ENCODE results near the gene ACSM2A. TPM values are rescaled to one million over a fixed set of nuclear protein-coding genes. Genes with fewer than 3 reads are reported as not detected.
"Not testable (repeated sequence)": the region's sequence is repeated elsewhere in the genome, so short reads cannot be mapped to it uniquely, and the experiment has no call there.

Gene ACSM2A
- total RNA-seq, 1 donor from 2014 or later: not detected

GRCh38 chr16:20411055-20411454 lies 40.3 kb upstream of the ACSM2A start:
- CTCF ChIA-PET: no interaction called here

GRCh38 chr16:20415541-20415940 lies 35.8 kb upstream of the ACSM2A start:
- no peak overlapping the region for H3K4me3 Mint-ChIP-seq
- intact Hi-C loops (cut with micrococcal nuclease): no loop called here
- ChIA-PET CTCF (no interaction called here), POLR2A (no interaction called here)
- H3K27me3 Mint-ChIP-seq: peaks cover 5% of the 10 kb centered on the region
- no peaks in the 10 kb centered on the region for H3K9me3 Mint-ChIP-seq
- H3K27ac Mint-ChIP-seq: no peak overlapping the region
- ATAC-seq (ENCODE audit: low read depth): no peak
- no peak for DNase-seq
- TF ChIP-seq CTCF (IDR thresholded peaks at IDR 0.05): no peak
- H3K4me1 Mint-ChIP-seq: no peaks in the 10 kb centered on the region
- H3K36me3 Mint-ChIP-seq (ENCODE audit: low read depth): no peaks in the 10 kb centered on the region

More at GRCh38 chr16:20411055-20411454, 40.3 kb upstream of the ACSM2A start:
- Mint-ChIP-seq H3K27ac (no peak overlapping the region), H3K4me3 (no peak overlapping the region), H3K36me3 (ENCODE audit: low read depth) (no peaks in the 10 kb centered on the region), H3K27me3 (peaks cover 3% of the 10 kb centered on the region), H3K4me1 (peaks cover 10% of the 10 kb centered on the region), H3K9me3 (no peaks in the 10 kb centered on the region)
- no peak for ATAC-seq (ENCODE audit: low read depth)
- intact Hi-C loops (cut with micrococcal nuclease): no loop called here
- no peak for TF ChIP-seq CTCF (IDR thresholded peaks at IDR 0.05)
- no peak for DNase-seq
- POLR2A ChIA-PET: no interaction called here

GRCh38 chr16:20419093-20419492 lies 32.2 kb upstream of the ACSM2A start:
- H3K36me3 Mint-ChIP-seq (ENCODE audit: low read depth); POLR2A ChIA-PET; H3K27ac Mint-ChIP-seq; CTCF ChIA-PET; ATAC-seq (ENCODE audit: low read depth); intact Hi-C loops (cut with micrococcal nuclease); H3K4me1 Mint-ChIP-seq; H3K4me3 Mint-ChIP-seq; H3K9me3 Mint-ChIP-seq; DNase-seq; H3K27me3 Mint-ChIP-seq: not testable (repeated sequence)

GRCh38 chr16:20421748-20422147 lies 29.6 kb upstream of the ACSM2A start:
- POLR2A ChIA-PET; ATAC-seq (ENCODE audit: low read depth); DNase-seq; H3K9me3 Mint-ChIP-seq; H3K4me3 Mint-ChIP-seq; H3K4me1 Mint-ChIP-seq; H3K36me3 Mint-ChIP-seq (ENCODE audit: low read depth); H3K27me3 Mint-ChIP-seq; H3K27ac Mint-ChIP-seq; intact Hi-C loops (cut with micrococcal nuclease); CTCF ChIA-PET: not testable (repeated sequence)

GRCh38 chr16:20423772-20424128 lies 27.6 kb upstream of the ACSM2A start:
- H3K27ac Mint-ChIP-seq; intact Hi-C loops (cut with micrococcal nuclease); H3K4me3 Mint-ChIP-seq; H3K36me3 Mint-ChIP-seq (ENCODE audit: low read depth); H3K27me3 Mint-ChIP-seq; H3K9me3 Mint-ChIP-seq; ATAC-seq (ENCODE audit: low read depth); CTCF ChIA-PET; POLR2A ChIA-PET; DNase-seq; H3K4me1 Mint-ChIP-seq: not testable (repeated sequence)

GRCh38 chr16:20424129-20424866 lies 27.0 kb upstream of the ACSM2A start:
- Mint-ChIP-seq H3K4me1 (no peaks in the 10 kb centered on the region), H3K27me3 (peaks cover 6% of the 10 kb centered on the region), H3K4me3 (no peak overlapping the region), H3K27ac (no peak overlapping the region), H3K36me3 (ENCODE audit: low read depth) (no peaks in the 10 kb centered on the region), H3K9me3 (no peaks in the 10 kb centered on the region)
- ATAC-seq (ENCODE audit: low read depth): no peak
- DNase-seq: no peak
- CTCF ChIA-PET: no interaction called here
- intact Hi-C loops (cut with micrococcal nuclease): no loop called here
- POLR2A ChIA-PET: no interaction called here
- TF ChIP-seq CTCF (IDR thresholded peaks at IDR 0.05): no peak

GRCh38 chr16:20427401-20427797 lies 23.9 kb upstream of the ACSM2A start:
- DNase-seq; intact Hi-C loops (cut with micrococcal nuclease); H3K4me3 Mint-ChIP-seq; POLR2A ChIA-PET; H3K36me3 Mint-ChIP-seq (ENCODE audit: low read depth); H3K27me3 Mint-ChIP-seq; H3K4me1 Mint-ChIP-seq; CTCF ChIA-PET; H3K27ac Mint-ChIP-seq; ATAC-seq (ENCODE audit: low read depth); H3K9me3 Mint-ChIP-seq: not testable (repeated sequence)

- DNase-seq; H3K4me1 Mint-ChIP-seq; POLR2A ChIA-PET; H3K4me3 Mint-ChIP-seq; H3K27ac Mint-ChIP-seq; H3K9me3 Mint-ChIP-seq; intact Hi-C loops (cut with micrococcal nuclease); CTCF ChIA-PET; H3K27me3 Mint-ChIP-seq; ATAC-seq (ENCODE audit: low read depth); H3K36me3 Mint-ChIP-seq (ENCODE audit: low read depth): not testable (repeated sequence)
These were observed 21.8 kb upstream of the ACSM2A start for GRCh38 chr16:20429499-20429898.

GRCh38 chr16:20430480-20430879 lies 20.8 kb upstream of the ACSM2A start:
- ATAC-seq (ENCODE audit: low read depth); H3K27ac Mint-ChIP-seq; CTCF ChIA-PET; H3K27me3 Mint-ChIP-seq; H3K4me1 Mint-ChIP-seq; H3K36me3 Mint-ChIP-seq (ENCODE audit: low read depth); H3K9me3 Mint-ChIP-seq; intact Hi-C loops (cut with micrococcal nuclease); POLR2A ChIA-PET; DNase-seq; H3K4me3 Mint-ChIP-seq: not testable (repeated sequence)

Measured in activated B cell treated with CpG ODN at 0.5 μM for 24 hours (primary cell).